ENCODE data around the gene SAMD11. TPM values are rescaled to one million over a fixed set of nuclear protein-coding genes. Genes with fewer than 3 reads are reported as not detected.

SAMD11 gene
- total RNA-seq, 1 experiment from 2014 or later = not detected

- peak; percentile 0 for DNase-seq (ENCODE audit: low spot score)
These were observed 7.3 kb upstream of the SAMD11 start for GRCh38 chr1:916173-917075.

GRCh38 chr1:917076-917459, 6.7 kb upstream of the SAMD11 start:
- DNase-seq (ENCODE audit: low spot score) = no peak

- no peak for DNase-seq (ENCODE audit: low spot score)
These were observed 6.1 kb upstream of the SAMD11 start for GRCh38 chr1:917466-918091.

GRCh38 chr1:918353-918752, 5.4 kb upstream of the SAMD11 start:
- DNase-seq (ENCODE audit: low spot score) = no peak

GRCh38 chr1:918843-919242, 4.9 kb upstream of the SAMD11 start:
- no peak for DNase-seq (ENCODE audit: low spot score)

- DNase-seq (ENCODE audit: low spot score) = no peak
These were observed 4.4 kb upstream of the SAMD11 start for GRCh38 chr1:919271-919872.

- no peak for DNase-seq (ENCODE audit: low spot score)
These were observed 3.7 kb upstream of the SAMD11 start for GRCh38 chr1:920010-920409.

GRCh38 chr1:920521-920920, 3.2 kb upstream of the SAMD11 start:
- DNase-seq (ENCODE audit: low spot score) = no peak

GRCh38 chr1:921011-921837, 2.5 kb upstream of the SAMD11 start:
- DNase-seq (ENCODE audit: low spot score) = peak; percentile 66

- DNase-seq (ENCODE audit: low spot score) = no peak
These were observed 400 bp downstream of the SAMD11 start for GRCh38 chr1:923991-924655.

- DNase-seq (ENCODE audit: low spot score) = no peak
These were observed 1.2 kb downstream of the SAMD11 start for GRCh38 chr1:924656-925560.

- no peak for DNase-seq (ENCODE audit: low spot score)
These were observed 2.1 kb downstream of the SAMD11 start for GRCh38 chr1:925561-926421.

GRCh38 chr1:927234-927633, 3.5 kb downstream of the SAMD11 start:
- DNase-seq (ENCODE audit: low spot score) = no peak

GRCh38 chr1:927748-928147, 4.0 kb downstream of the SAMD11 start:
- DNase-seq (ENCODE audit: low spot score) = no peak

- DNase-seq (ENCODE audit: low spot score) = no peak
These were observed 5.3 kb downstream of the SAMD11 start for GRCh38 chr1:928825-929661.

GRCh38 chr1:929712-930632, 6.2 kb downstream of the SAMD11 start:
- DNase-seq (ENCODE audit: low spot score) = no peak

GRCh38 chr1:930633-931138, 7.0 kb downstream of the SAMD11 start:
- DNase-seq (ENCODE audit: low spot score) = no peak

Measured in HT-29 (cell line).